ENCODE data around the gene TP73.

TP73 gene

GRCh38 chr1:3772715-3773571 lies 120.6 kb downstream of the TP73 start, which contains the start of gene SMIM1:
SMIM1 (plus strand) TSS chr1:3772749; CDS start chr1:3775374, 2,625 bp downstream.
- no peak for DNase-seq (ENCODE audit: low read depth)
- H3K4me3 ChIP-seq (ENCODE audit: low read depth, low read length) = peak within 1 kb of the TSS; percentile 59
- no peak for TF ChIP-seq CTCF (IDR thresholded peaks at IDR 0.05; ENCODE audit: low read depth, low read length, missing control alignments)

- no peak for DNase-seq (ENCODE audit: low read depth)
- TF ChIP-seq CTCF (IDR thresholded peaks at IDR 0.05; ENCODE audit: low read depth, low read length, missing control alignments) = no peak
- no peak overlapping the region for H3K4me3 ChIP-seq (ENCODE audit: low read depth, low read length)
Observed at GRCh38 chr1:3773572-3774275, 121.4 kb downstream of the TP73 start.

GRCh38 chr1:3774276-3774945 lies 122.1 kb downstream of the TP73 start:
- DNase-seq (ENCODE audit: low read depth) = no peak
- H3K4me3 ChIP-seq (ENCODE audit: low read depth, low read length) = no peak overlapping the region
- TF ChIP-seq CTCF (IDR thresholded peaks at IDR 0.05; ENCODE audit: low read depth, low read length, missing control alignments) = no peak

GRCh38 chr1:3774946-3775489 lies 122.7 kb downstream of the TP73 start:
- no peak for DNase-seq (ENCODE audit: low read depth)
- H3K4me3 ChIP-seq (ENCODE audit: low read depth, low read length) = no peak overlapping the region
- no peak for TF ChIP-seq CTCF (IDR thresholded peaks at IDR 0.05; ENCODE audit: low read depth, low read length, missing control alignments)

GRCh38 chr1:3775490-3776230 lies 123.3 kb downstream of the TP73 start:
- DNase-seq (ENCODE audit: low read depth) = no peak
- H3K4me3 ChIP-seq (ENCODE audit: low read depth, low read length) = no peak overlapping the region
- peak; percentile 77 for TF ChIP-seq CTCF (IDR thresholded peaks at IDR 0.05; ENCODE audit: low read depth, low read length, missing control alignments)

Measured in GM12864 (cell line).